NCI-H345 treated with DMSO at 0.1 percent for 48 hours (cell line): Measurements from ENCODE around the gene TLX3.
"Not testable (repeated sequence)": the region's sequence is repeated elsewhere in the genome, so short reads cannot be mapped to it uniquely, and the experiment has no call there.

Source experiments
- DNase-seq: peaks from one replicate; lab custom pipeline; 2025; ENCODE audit not compliant: unreplicated experiment; lab: John Stamatoyannopoulos, UW

TLX3 gene

DNA sequence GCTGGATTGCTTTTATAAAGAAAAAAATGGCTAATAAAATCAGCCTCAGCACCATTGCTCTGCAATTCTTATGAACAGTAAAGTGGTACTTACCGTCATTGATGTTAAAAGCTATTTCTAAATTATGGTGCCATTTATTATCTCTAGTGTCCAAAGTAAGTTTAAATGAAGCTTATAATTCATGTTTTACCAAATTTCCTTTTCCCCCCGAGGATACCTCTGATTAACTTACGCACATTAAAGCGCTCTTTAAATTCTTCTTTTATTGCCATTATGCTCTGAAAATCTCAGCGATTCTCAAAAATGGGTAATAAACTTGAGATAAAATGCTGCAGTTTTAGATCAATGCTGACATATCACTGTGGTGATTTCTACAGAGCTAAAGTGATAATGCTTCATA lies 13.5 kb downstream of the TLX3 start:
- no peak for DNase-seq

DNA sequence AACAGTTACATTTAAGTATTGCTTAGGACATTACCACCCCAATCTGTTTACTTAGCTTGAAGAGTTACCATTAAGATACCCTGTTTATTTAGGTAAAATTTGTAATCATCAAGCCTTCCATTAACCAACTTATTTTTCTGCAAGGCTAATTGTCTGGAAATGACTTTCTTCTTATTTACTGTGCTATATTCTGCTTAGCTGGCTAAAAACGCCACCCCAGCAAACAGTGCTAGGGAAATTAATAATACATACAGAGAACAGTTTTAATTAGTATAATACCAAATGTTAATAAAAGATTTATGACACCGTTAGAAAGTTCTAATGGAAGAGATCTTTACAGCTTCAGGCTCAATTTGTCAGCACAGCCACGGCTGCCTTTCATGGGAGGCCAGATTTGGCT lies 14.0 kb downstream of the TLX3 start:
- no peak for DNase-seq

DNA sequence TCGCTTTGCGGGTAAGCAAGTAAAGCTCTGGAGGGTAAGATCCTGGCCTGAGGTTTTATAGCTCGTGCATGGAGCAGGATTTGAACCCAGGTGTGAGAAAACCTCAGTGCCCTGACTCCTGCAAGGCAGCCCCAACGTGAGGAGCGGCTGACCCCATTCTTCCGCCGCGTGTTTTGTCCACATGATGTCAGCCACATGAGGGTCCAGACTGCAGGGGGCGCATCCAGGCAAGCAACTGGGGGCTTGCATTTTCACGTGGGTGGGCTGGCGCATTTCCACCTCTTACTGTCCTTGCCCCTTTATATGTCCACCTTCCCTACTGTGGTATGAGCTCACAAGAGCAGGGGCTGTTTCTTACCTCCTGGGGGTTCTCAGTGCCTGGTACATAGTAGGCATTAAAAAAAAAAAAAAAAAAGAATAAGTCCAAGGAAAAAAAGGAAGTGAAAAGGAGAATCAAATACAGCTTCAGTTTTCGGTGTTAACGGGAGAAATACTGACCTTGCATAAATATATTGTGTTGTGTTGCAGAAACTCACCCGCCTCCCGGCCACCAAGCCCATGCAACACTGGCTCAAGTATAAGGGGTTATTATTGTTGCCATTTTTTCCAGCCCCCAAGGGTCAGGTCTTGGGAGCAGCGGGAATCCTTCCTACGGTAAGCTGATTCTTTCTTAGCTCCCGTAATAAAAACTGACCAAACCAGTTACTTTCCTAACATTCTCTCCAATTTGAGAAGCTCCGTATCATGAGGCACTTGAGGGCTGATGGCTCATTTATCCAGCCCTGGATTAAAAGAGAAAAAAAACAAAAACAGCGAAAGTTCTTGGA lies 15.0 kb downstream of the TLX3 start:
- DNase-seq = no peak

DNA sequence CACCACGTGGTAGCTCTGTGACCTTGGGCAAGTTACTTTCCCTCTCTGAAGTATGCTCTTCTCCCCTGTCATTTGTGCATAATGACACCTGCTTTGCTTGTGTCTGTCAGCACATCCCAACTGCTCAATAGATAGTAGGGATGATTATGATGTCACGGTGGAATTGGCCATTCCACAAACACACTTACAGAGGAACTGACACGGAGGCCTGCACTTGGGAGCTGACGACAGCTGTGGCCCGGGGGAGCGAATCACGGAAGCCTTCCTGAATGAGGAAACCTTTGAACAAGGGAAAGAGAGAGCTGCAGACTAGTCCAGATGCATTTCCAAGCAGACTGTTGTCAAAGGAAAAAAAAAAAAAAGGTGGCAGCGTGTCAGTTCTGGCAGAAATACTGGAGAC lies 21.0 kb downstream of the TLX3 start:
- DNase-seq = no peak

DNA sequence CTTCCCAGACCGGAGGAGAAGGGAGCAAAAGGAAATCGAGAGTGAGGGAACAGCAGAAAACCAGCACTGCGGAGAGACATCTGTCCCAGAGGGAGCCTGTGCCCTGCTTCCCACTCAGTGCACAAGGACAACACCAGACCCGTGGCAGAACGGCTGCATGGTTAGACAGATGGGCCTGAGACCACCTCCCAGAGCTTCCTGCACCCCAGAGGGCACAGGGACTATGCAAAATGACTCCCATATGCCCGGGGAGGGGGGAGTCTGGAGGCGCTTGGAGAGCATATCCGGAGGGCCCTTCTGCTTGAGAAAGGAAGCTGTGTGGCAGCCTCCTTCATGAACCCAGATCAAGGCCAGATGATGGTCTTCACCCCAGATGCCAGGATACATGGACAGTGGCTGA lies 26.6 kb downstream of the TLX3 start:
- DNase-seq = no peak

DNA sequence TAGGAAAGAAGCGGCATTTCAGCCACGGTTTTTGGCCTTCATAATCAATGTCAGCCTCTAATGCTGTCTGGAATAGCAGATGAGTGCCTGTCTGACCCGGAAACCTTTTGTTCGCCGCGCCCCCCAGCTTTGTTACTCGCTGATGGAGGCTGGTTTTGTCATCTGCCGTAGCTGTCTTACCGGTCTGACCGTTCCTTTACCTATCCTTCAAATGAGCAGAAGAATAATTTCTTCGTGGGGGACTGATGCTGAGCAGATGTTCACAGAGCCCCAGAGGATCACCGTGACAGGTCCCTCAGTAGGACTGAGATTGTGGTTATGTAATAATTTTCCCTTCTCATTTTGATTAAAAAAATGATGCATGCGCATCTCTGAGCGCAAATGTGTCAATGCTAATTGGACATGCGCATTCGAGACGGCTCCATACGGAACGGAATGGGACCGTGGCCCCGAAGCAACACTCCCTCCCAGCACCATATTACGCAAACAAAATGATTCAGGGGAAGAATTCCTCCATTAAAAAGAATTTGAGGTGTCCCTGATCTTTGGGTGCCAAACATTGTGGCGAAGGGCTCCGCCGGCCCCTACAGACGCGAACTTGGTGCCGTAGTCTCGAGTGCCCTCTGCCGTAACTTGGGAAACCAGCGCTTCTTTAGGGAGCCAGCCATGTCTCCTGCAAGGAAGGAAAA lies 27.6 kb downstream of the TLX3 start:
- peak; percentile 44 for DNase-seq

DNA sequence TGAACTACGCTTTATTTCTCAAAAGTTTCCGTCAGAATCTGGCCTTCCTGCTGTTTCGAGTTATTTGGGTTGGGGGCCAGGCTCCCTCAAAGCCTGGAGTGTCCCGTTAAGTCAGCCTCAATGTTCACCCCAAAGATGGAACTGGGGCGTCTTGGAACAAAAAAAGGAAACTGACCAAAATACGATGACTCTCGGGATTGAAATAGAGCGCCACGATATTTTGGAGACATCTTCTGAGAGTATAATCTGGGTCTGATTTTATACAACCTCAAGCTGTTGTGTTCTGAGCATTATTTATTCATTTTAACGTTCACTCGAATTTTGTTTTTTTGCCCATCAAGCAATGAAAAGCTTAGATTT lies 28.1 kb downstream of the TLX3 start:
- no peak for DNase-seq

DNA sequence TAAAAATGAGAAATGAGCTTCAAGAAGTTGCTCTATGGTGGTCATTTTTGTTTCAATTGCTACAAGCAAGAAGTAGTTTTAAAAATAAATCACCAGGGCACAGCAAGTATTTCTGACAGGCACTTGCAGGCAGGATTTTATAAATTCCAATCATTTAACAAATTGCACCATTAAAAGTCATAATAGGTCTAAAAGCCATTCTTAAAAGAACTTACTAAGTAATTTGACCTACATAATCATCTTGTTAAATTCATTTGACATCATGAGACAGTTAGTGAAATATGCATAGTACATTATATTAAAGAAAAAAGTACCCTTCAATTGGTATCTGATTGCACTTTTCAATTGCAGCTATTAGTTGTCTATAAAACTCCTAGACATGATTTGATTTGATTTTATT lies 31.0 kb downstream of the TLX3 start:
- no peak for DNase-seq

DNA sequence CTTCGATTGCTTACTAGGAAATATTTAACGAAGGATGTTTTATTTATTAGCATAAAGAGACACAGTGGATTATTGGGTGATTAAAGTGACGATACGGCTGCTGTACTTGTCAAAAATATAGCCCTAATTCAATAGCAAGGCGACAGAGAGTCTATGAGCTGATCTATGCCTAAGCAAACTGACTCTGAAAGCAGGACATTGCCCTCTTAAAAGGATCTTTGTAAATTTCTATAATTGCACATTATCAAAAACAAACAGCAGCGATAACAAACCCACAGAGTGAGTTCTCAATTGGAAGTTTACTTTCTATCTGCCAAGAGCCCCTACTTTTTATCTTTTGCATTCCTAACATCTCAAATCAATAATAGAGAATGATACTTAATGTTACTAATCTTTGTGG lies 31.4 kb downstream of the TLX3 start:
- no peak for DNase-seq

DNA sequence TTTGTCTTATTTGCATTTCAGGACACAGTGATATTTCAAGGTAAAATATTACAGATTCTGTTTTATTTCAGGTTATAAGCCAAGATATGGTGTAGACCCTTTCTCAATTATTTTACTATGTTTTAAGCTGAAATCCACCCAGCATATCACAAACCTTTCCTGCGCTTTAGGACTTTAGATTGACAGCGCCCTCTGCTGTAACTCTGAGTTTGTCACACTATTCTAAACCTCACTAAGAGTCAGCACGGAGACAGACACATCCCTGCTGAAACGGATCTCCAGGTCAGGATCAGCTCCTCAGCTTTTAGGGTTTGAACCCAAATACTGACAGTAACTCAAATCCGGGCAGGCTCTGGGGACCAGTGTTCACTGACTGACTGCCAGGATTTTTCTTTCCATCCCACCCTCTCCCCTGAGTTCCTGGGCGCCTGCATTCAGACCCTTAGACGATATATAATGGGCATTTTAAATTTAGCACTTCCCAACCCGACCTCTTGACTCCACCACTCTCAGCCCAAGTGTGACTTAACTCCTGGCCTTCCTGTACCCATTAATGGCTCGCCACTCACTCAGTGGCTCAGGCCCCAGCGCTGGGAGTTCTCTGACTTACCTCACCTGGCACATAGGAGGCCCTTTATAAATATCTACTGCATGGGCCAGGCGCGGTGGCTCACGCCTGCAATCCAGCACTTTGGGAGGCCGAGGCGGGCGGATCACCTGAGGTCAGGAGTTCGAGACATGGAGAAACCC lies 33.5 kb downstream of the TLX3 start:
- peak; percentile 62 for DNase-seq

DNA sequence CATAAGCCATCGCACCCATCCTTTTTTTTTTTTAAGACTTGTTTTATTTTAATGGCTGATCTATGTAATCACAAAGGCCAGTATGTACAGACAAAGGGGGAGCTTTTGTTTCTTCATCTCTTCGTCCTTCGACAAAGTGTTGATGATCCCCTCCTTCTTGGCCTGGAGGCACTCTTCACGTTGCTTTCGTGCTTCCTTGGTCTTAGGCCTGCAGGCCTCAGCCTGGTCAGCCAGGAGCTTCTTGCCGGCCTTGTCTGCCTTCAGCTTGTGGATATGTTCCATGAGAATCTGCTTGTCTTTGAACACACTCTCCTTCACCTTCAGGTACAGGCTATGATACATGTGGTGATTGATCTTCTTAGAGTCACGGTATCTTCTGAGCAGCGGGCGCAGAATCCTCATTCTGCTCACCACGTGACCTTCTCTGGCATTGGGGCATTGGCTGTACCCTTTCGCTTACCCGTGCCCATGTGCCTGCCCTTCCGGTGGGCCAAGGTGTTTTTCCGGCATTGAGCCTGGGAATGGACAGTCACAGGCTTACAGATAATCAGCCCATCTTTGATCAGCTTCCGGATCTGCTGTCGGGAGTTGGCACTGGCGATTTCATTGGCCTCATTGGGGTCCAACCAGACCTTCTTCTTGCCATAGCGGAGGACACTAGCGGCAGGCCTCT lies 36.0 kb downstream of the TLX3 start:
- no peak for DNase-seq

DNA sequence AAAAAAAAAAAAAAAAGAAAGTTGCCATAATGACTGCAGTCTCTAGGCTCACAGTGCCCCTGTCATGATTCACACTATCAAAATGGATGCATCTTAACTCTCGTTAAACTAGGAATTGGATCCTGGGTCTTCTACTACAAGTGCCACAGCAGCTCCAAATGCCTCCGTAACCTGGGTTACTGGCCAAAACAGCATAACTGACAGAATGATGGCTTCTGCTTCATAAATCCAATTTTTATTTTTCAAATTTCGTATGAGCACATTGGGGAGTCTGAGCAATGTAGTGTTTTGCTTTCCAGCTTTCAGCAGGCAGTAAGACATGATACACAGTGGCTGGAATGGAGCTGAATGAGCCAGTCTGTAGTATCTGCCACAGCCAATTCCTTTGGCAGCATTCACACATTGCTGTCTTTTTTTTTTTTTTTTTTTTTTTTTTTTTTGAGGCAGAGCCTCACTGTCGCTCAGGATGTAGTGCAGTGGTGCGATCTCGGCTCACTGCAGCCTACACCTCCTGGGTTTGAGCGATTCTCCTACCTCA lies 42.6 kb downstream of the TLX3 start:
- DNase-seq = no peak

DNA sequence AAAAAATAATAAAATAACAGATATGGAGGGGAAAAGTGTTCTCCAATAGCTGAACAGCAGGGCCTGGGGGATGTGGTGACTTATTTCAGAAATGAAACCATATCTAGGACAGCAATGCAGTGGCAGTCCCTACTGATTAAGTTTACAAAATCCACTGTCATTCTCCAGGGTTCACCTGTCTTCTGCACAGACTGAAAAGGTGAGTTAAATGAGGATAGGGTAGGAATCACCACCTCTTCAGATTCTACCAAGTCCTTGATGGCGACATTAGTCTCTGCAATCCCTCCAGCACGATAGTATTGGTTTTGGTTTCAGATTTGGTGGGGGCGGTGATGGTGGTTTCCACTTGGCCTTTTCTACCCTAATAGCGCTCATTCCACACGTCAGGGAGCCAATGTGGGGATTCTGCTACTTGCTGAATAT lies 46.3 kb downstream of the TLX3 start:
- DNase-seq = no peak

DNA sequence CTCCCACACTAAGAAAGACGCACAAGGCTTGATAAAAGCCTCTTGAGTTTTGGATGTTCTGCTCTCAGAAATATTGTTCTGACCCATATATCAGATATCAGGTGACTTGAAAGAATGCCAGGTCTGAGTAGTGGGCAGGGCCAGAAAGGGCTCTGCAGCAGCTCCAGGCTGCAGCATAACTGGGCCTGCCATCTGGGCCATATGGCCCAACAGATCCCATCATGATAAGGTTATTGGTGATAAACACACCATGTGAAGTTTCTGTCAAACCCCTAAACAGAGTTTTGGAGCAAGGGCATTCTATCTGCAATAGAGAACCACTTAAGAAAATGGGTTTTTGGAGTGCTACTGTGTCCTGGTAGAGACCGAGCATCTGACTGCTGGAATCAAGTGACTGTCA lies 48.8 kb downstream of the TLX3 start:
- no peak for DNase-seq

DNA sequence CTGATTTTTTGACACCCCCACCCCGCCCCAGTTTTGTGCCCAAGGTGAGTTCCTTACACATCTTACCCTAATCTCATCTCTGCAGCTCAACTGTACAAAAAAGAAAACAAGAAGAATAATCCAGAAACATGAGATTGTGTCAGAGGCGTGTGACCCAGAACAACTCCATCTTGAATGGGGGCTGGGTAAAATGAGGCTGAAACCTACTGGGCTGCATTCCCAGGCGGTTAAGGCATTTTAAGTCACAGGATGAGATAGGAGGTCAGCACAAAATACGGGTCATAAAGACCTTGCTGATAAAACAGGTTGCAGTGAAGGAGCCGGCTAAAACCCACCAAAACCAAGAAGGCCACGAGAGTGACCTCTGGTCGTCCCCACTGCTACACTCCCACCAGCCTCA lies 52.1 kb downstream of the TLX3 start:
- DNase-seq = not testable (repeated sequence)
